Measurements from ENCODE around the gene CCDC90B. TPM values are rescaled to one million over a fixed set of nuclear protein-coding genes. Genes with fewer than 3 reads are reported as not detected.
"Not testable (repeated sequence)": the region's sequence is repeated elsewhere in the genome, so short reads cannot be mapped to it uniquely, and the experiment has no call there.

The CCDC90B gene
- total RNA-seq, 1 donor from 2014 or later: 68.1 TPM

GRCh38 chr11:83318931-83319330, 32.8 kb upstream of the CCDC90B start:
- H3K27me3 ChIP-seq (ENCODE audit: control insufficient read depth, insufficient read depth, low read length): no peaks in the 10 kb centered on the region
- no peaks in the 10 kb centered on the region for H3K36me3 ChIP-seq (ENCODE audit: control insufficient read depth, insufficient read depth, low read length)
- no peak for TF ChIP-seq CTCF (IDR thresholded peaks at IDR 0.05; ENCODE audit: insufficient read depth, low read length, poor library complexity, severe bottlenecking)
- no peak for DNase-seq (ENCODE audit: low read depth)
- H3K4me3 ChIP-seq (ENCODE audit: low read depth, low read length): no peak overlapping the region

- Histone ChIP-seq H3K27me3 (ENCODE audit: control insufficient read depth, insufficient read depth, low read length) (no peaks in the 10 kb centered on the region), H3K4me3 (ENCODE audit: low read depth, low read length) (no peak overlapping the region), H3K36me3 (ENCODE audit: control insufficient read depth, insufficient read depth, low read length) (no peaks in the 10 kb centered on the region)
- no peak for TF ChIP-seq CTCF (IDR thresholded peaks at IDR 0.05; ENCODE audit: insufficient read depth, low read length, poor library complexity, severe bottlenecking)
- DNase-seq (ENCODE audit: low read depth): no peak
These were observed 31.9 kb upstream of the CCDC90B start for GRCh38 chr11:83317757-83318690.

GRCh38 chr11:83316897-83317268, 30.7 kb upstream of the CCDC90B start:
- not testable (repeated sequence) for H3K4me3 ChIP-seq (ENCODE audit: low read depth, low read length); H3K36me3 ChIP-seq (ENCODE audit: control insufficient read depth, insufficient read depth, low read length); H3K27me3 ChIP-seq (ENCODE audit: control insufficient read depth, insufficient read depth, low read length); DNase-seq (ENCODE audit: low read depth)

GRCh38 chr11:83316143-83316896, 30.2 kb upstream of the CCDC90B start:
- H3K4me3 ChIP-seq (ENCODE audit: low read depth, low read length); DNase-seq (ENCODE audit: low read depth); H3K27me3 ChIP-seq (ENCODE audit: control insufficient read depth, insufficient read depth, low read length); H3K36me3 ChIP-seq (ENCODE audit: control insufficient read depth, insufficient read depth, low read length): not testable (repeated sequence)

- H3K27me3 ChIP-seq (ENCODE audit: control insufficient read depth, insufficient read depth, low read length): no peaks in the 10 kb centered on the region
- H3K36me3 ChIP-seq (ENCODE audit: control insufficient read depth, insufficient read depth, low read length): no peaks in the 10 kb centered on the region
- TF ChIP-seq CTCF (IDR thresholded peaks at IDR 0.05; ENCODE audit: insufficient read depth, low read length, poor library complexity, severe bottlenecking): no peak
- no peak overlapping the region for H3K4me3 ChIP-seq (ENCODE audit: low read depth, low read length)
- DNase-seq (ENCODE audit: low read depth): no peak
These were observed 26.3 kb upstream of the CCDC90B start for GRCh38 chr11:83312430-83312829.

- no peak for TF ChIP-seq CTCF (IDR thresholded peaks at IDR 0.05; ENCODE audit: insufficient read depth, low read length, poor library complexity, severe bottlenecking)
- no peaks in the 10 kb centered on the region for H3K36me3 ChIP-seq (ENCODE audit: control insufficient read depth, insufficient read depth, low read length)
- no peak overlapping the region for H3K4me3 ChIP-seq (ENCODE audit: low read depth, low read length)
- no peak for DNase-seq (ENCODE audit: low read depth)
- H3K27me3 ChIP-seq (ENCODE audit: control insufficient read depth, insufficient read depth, low read length): no peaks in the 10 kb centered on the region
These were observed 25.5 kb upstream of the CCDC90B start for GRCh38 chr11:83311701-83312100.

Data from kidney epithelial cell (primary cell).